Spinal cord (tissue), 10 donors: ENCODE measurements around the gene CBFB. TPM values are rescaled to one million over a fixed set of nuclear protein-coding genes. Genes with fewer than 3 reads are reported as not detected.

Source experiments
- DNase-seq, 6 donors: peaks; one replicate each; pipeline versions ENCODE4 v3.0.0 to v3.0.0-alpha.2; 2013 to 2015; ENCODE audit warnings: low spot score in 6 of 6, low read depth in 4 of 6
- H3K27ac ChIP-seq: one replicate; pipeline ENCODE4 v1.5.1; 2013; ENCODE audit warnings: low read depth, low read length, control low read depth
- H3K27me3 ChIP-seq: one replicate; pipeline ENCODE4 v1.6.1; 2013; ENCODE audit warnings: low read length; ENCODE audit not compliant: control insufficient read depth, insufficient read depth
- H3K36me3 ChIP-seq: one replicate; pipeline ENCODE4 v1.6.1; 2013; ENCODE audit warnings: low read length; ENCODE audit not compliant: control insufficient read depth, insufficient read depth
- H3K4me1 ChIP-seq: one replicate; pipeline ENCODE4 v1.6.1; 2013; ENCODE audit warnings: low read length; ENCODE audit not compliant: control insufficient read depth, insufficient read depth
- H3K4me3 ChIP-seq: one replicate; pipeline ENCODE4 v1.5.1; 2013; ENCODE audit warnings: low read depth, low read length, control low read depth
- H3K9me3 ChIP-seq: one replicate; pipeline ENCODE4 v1.6.1; 2013; ENCODE audit warnings: low read length; ENCODE audit not compliant: control insufficient read depth, insufficient read depth
- WGBS: methylation state at CpG from one replicate; pipeline ENCODE4 v1.1.5; 2013; ENCODE audit warnings: missing lambda C conversion rate; ENCODE audit not compliant: insufficient coverage; 5-methylcytosine and 5-hydroxymethylcytosine counted together
- polyA plus RNA-seq, 2 donors: library from polyadenylated mRNA; unstranded; fragments of 120-200 nt; gene quantifications; one replicate each; pipeline ENCODE4 v1.2.1, GENCODE V29; 2013; ENCODE audit not compliant: insufficient read length in 2 of 2
- total RNA-seq, 2 donors: library from RNA; depleted of rRNA in 1 of 2; stranded (reverse); fragments of 120-200 nt in 1 of 2; fragments of >200 nt in 1 of 2; gene quantifications; one replicate each; pipeline versions ENCODE4 v1.2.3 to v1.2.4, GENCODE V29; 2013 to 2014
- donor health status: healthy.

The CBFB gene
- total and polyA plus RNA-seq, 4 donors, result 36.1 to 59.4 (median 42.0) TPM

DNA sequence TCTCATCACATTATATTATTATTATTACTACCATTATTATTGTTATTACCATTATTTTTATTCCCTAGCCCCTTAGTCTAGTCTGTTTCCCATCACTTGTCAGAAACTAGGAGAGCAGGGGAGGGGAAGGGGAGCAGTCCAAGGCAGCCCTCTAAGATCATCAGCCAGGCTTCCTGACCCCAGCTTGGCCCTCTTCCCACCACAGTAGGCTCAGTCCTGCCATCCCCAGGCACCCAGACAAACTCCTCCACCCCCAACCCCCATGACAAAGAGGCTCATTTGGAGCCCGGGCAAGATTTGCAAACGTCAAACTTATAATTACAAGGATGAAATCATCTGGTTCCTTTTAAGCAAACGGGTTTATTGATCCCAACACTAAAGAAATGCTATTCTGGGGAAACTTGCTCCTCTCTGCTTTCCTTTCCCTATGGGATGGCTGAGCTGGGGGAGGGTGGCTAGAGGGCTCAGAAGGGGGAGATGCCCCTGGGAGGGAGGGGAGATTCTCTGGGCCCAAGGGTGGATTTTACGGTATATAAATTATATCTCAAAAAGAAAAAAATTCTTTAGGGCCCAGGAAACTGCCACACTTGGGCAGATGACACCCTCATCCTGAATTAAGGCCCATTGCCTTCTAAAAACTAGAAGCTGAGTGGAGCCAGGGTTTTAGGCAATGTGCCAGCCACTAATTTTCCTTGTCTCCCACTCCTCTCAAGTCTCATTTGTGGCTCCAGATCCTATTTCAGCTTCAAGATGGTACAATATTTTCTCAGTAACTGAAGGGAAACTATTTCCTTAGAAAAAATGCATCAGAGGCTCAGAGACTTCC lies 4.4 kb upstream of the CBFB start:
- H3K27me3 ChIP-seq, result no peaks in the 10 kb centered on the region
- H3K4me3 ChIP-seq, result no peak overlapping the region
- peaks cover 6% of the 10 kb centered on the region for H3K4me1 ChIP-seq
- H3K9me3 ChIP-seq, result no peaks in the 10 kb centered on the region
- no peak overlapping the region for H3K27ac ChIP-seq
- no peaks in the 10 kb centered on the region for H3K36me3 ChIP-seq
- WGBS, result 52% methylated on average over 2 of the region's 4 CpGs
- DNase-seq, result peak in 1 of 6 donors; percentile 31

DNA sequence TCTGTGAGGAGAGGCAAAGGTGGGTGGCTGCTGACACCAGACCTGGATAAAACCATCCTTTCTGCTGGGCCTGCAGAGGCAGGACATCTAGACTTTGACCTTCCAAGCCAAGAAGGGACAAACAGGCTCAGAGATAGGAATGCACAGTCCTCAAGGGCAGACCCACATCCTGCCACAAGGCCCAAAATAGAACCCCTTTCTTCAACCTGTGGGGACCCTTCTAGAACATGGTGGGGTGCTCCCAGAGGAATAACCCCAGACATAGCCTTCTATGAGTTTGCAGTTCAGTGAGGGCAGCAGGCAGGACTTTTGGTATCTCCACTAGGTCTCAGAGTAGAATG lies 3.8 kb upstream of the CBFB start:
- H3K27me3 ChIP-seq, result no peaks in the 10 kb centered on the region
- H3K36me3 ChIP-seq, result no peaks in the 10 kb centered on the region
- no peaks in the 10 kb centered on the region for H3K9me3 ChIP-seq
- no peak for DNase-seq
- H3K27ac ChIP-seq, result no peak overlapping the region
- H3K4me3 ChIP-seq, result no peak overlapping the region
- peaks cover 6% of the 10 kb centered on the region for H3K4me1 ChIP-seq

DNA sequence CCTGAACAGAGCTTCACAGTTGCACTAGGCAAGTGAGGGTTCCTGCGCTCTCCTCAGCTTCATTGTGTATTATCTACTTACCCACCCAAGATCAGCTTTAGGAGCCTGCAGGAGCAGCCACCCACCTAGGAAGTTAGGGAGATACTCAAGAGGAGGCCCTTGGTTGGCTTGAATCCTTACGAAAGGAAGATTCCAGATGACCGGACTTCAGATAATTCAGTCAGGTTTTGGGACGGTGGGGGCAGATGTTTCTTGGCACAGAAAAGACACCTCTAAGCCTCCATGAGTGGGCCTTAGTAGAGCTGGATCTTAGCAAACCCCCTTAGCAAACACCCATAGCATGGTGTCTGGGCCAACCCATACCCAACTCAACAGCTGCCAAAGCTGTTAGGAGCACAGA lies 2.4 kb upstream of the CBFB start:
- Histone ChIP-seq H3K4me3 (no peak overlapping the region), H3K4me1 (peaks cover 15% of the 10 kb centered on the region), H3K27me3 (no peaks in the 10 kb centered on the region), H3K9me3 (no peaks in the 10 kb centered on the region), H3K27ac (no peak overlapping the region), H3K36me3 (peaks cover 2% of the 10 kb centered on the region)
- 100% methylated on average over 1 of the region's 4 CpGs for WGBS
- DNase-seq, result no peak

DNA sequence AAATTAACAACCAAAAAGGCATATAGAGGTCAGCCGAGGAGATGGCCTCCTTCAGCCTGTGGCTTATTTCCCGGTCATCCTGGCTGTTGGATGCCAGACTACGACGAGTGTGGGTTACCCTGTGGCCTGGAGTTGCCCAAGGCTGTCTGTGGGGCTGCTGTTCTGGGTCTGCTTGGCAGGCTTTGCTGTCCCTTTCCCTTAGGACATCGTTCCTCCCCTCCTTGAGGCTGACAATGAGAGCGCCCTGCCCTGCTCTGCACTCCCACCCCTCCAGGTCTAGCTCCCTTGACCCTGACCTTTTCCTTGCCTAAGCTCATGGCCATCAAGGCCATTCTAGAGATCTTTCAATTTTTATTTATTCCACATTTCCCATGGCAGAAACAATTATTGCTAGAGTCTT lies 1.9 kb upstream of the CBFB start:
- H3K27me3 ChIP-seq, result no peaks in the 10 kb centered on the region
- no peak overlapping the region for H3K27ac ChIP-seq
- H3K4me1 ChIP-seq, result peaks cover 15% of the 10 kb centered on the region
- no peak for DNase-seq
- no peak overlapping the region for H3K4me3 ChIP-seq
- 92% methylated on average over 6 of the region's 6 CpGs for WGBS
- H3K36me3 ChIP-seq, result peaks cover 5% of the 10 kb centered on the region
- no peaks in the 10 kb centered on the region for H3K9me3 ChIP-seq

DNA sequence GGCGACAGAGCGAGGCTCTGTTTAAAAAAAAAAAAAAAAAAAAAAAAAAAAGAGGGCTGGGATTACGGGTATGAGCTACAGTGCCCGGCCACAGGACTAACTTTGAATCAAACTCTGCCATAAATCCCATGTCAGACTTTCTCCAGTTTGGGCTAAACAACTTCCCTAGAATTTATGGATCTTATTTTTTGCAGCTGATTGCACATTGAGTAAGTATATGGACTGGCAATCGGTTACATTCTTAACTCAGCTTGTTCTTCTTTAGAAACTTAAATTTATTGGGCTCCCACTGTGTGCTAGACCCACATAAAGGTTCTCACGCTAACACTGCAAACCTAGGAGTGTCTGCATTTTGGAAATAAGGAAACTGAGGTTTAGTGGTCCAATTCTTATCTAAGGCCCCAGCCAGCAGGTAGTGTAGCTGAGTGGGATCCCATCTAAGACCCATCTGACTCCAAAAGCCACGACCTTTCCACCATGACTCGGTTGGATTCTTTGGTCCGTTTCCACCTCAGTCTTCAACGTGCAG lies 718 bp upstream of the CBFB start:
- Histone ChIP-seq H3K36me3 (peaks cover 6% of the 10 kb centered on the region), H3K27me3 (no peaks in the 10 kb centered on the region), H3K4me1 (peaks cover 15% of the 10 kb centered on the region), H3K4me3 (peak overlapping the region; percentile 76), H3K9me3 (no peaks in the 10 kb centered on the region), H3K27ac (peak overlapping the region; percentile 94)
- WGBS, result 3% methylated on average over 4 of the region's 10 CpGs
- no peak for DNase-seq

DNA sequence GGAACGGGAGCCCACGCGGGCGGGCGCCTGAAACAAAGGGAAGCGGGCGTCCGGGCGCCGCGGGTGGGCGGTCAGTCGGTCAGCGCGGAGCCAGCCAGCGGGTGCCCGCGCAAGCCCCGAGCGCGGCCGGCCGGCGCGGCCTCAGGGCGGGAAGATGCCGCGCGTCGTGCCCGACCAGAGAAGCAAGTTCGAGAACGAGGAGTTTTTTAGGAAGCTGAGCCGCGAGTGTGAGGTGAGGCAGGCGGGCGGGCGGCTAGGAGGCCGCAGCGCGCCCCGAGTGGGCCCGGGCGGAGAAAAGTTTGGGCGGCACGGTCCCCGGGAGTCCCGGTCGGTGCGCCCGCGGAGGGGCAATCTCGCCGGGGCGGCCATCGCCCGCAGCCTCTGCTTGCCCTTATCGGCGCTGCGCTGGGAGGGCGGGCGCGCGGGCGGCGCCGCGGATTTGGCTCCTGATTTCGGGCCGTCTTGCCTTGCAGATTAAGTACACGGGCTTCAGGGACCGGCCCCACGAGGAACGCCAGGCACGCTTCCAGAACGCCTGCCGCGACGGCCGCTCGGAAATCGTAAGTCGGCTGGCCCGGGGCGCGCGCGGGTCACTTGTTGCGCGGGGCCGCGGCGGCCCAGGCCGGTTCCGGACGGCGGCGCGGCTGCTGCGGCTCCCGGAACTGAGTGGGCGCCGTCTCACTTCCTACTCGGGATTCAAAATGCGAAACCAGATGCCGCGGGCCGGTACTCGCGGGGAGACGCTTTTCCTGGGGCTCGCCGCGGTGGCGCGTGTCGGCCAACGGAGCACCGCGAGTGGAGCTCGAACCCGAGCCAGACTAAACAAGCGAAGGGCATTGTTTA lies 526 bp downstream of the CBFB start:
- Histone ChIP-seq H3K27me3 (no peaks in the 10 kb centered on the region), H3K36me3 (peaks cover 11% of the 10 kb centered on the region), H3K9me3 (no peaks in the 10 kb centered on the region), H3K4me3 (peak overlapping the region; percentile 61), H3K4me1 (peaks cover 13% of the 10 kb centered on the region), H3K27ac (peak overlapping the region; percentile 70)
- WGBS, result under 1% methylated on average over 123 of the region's 123 CpGs
- peak in 3 of 6 donors; percentile 38 to 75 (median 46) for DNase-seq

DNA sequence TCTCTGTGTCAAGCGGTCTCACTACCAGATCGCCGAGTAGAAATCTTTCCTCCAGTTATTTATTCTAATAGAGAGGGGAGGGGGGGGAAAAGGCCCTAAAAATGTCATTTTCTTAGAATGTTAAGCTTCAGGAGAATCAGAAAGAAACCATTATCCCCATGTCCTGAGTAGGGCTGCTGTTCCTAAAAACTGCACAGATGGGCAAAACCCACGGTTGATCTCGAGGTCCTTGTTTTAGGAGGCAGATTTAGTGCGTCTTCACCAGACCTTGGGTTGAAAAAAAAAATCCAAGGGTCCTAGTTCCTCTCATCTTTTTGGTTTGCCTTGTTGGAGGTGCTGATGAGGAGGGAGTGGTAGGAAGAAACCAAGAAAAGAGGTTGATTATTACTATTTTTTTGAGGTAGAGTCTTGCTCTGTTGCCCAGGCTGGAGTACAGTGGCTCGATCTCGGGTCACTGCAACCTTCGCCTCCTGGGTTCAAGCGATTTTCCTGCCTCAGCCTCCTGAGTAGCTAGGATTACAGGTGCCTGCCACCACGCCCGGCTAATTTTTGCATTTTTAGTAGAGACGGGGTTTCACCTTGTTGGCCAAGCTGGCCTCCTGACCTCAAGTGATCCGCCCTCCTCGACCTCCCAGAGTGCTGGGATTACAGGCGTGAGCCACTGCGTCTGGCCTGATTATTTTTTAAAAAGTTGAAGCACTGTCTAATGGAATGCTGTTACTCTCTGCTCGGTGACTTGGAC lies 1.4 kb downstream of the CBFB start:
- Histone ChIP-seq H3K27me3 (no peaks in the 10 kb centered on the region), H3K27ac (no peak overlapping the region), H3K4me3 (peak overlapping the region; percentile 61), H3K4me1 (peaks cover 10% of the 10 kb centered on the region), H3K36me3 (peaks cover 11% of the 10 kb centered on the region), H3K9me3 (no peaks in the 10 kb centered on the region)
- DNase-seq, result no peak
- WGBS, result 64% methylated on average over 11 of the region's 18 CpGs

DNA sequence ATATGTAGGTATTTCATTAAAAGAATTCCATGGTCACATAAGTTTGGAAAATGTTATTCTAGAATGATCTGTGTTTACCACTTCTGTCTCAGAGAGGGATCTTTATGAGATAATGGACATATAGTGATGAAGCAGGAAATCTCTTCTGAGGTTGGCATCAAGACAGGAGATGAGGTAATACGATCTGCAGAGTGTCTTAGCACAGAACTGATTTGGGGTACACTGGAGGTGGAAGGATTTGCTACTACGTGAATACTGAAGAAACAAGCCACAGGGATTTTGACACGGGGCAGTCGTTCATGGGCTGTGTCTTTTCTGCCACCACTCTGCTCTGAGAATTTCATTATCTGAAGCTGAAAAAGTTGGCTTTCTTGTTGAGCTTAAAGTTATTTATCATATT lies 5.5 kb downstream of the CBFB start:
- Histone ChIP-seq H3K4me3 (no peak overlapping the region), H3K27ac (no peak overlapping the region)

DNA sequence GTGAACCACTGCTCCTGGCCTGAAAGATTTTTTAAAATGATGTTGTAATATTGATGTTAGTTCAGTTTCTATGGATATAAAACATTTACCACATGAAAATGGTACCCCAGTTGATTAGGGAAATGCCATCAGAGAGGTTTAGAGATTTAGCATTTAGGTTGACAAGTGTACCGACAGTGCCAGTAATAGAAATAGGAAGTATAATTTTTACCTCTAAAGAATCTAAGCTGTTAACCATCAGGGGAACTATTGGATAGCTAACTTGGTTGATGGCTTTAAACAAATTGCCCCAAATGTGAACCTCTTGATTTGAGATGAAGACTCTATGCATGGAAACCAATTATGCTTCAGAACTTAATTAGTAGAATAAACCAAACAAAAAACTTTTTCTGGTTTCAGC lies 6.4 kb downstream of the CBFB start:
- H3K4me3 ChIP-seq, result no peak overlapping the region
- no peak overlapping the region for H3K27ac ChIP-seq
- H3K27me3 ChIP-seq, result no peaks in the 10 kb centered on the region
- no CpG with 5 or more reads among the region's 1 CpG for WGBS
- H3K4me1 ChIP-seq, result peaks cover 8% of the 10 kb centered on the region
- peaks cover 11% of the 10 kb centered on the region for H3K36me3 ChIP-seq
- no peak for DNase-seq
- H3K9me3 ChIP-seq, result no peaks in the 10 kb centered on the region

More for the DNA sequence above, 5.5 kb downstream of the CBFB start:
- WGBS, result 57% methylated on average over 1 of the region's 4 CpGs
- Histone ChIP-seq H3K27me3 (no peaks in the 10 kb centered on the region), H3K36me3 (peaks cover 11% of the 10 kb centered on the region), H3K9me3 (no peaks in the 10 kb centered on the region), H3K4me1 (peaks cover 10% of the 10 kb centered on the region)
- no peak for DNase-seq
